CD14-positive monocyte (primary cell): ENCODE measurements around the gene ITGA3. TPM values are rescaled to one million over a fixed set of nuclear protein-coding genes. Genes with fewer than 3 reads are reported as not detected.

Experiments used
- DNase-seq, 3 donors: peaks; one replicate each; pipeline ENCODE4 v3.0.0-alpha.2; 2011 to 2022
- H2AFZ ChIP-seq: 2 replicates; pipeline ENCODE4 v1.6.0; 2012; ENCODE audit warnings: mild to moderate bottlenecking, low read depth, low read length, inconsistent platforms; ENCODE audit not compliant: insufficient read depth, poor library complexity, severe bottlenecking
- H3K27ac ChIP-seq, 2 donors: 1 replicate in 1 of 2; 2 replicates in 1 of 2; pipeline ENCODE4 v1.5.1; 2012 to 2013; ENCODE audit warnings: low read length in 2 of 2, control low read depth in 1 of 2, inconsistent platforms in 1 of 2, low read depth in 1 of 2, mild to moderate bottlenecking in 1 of 2
- H3K27me3 ChIP-seq, 2 donors: one replicate each; pipeline versions ENCODE4 v1.6.0 to v1.6.1; 2011 to 2013; ENCODE audit warnings: low read length in 2 of 2; ENCODE audit not compliant: control insufficient read depth in 2 of 2, insufficient read depth in 2 of 2
- H3K36me3 ChIP-seq, 2 donors: replicated peaks in 1 of 2; 1 replicate in 1 of 2; 2 replicates in 1 of 2; pipeline versions ENCODE4 v1.5.1 to v1.6.1; 2012 to 2013; ENCODE audit warnings: low read length in 2 of 2, control low read depth in 1 of 2, inconsistent platforms in 1 of 2, mild to moderate bottlenecking in 1 of 2; ENCODE audit not compliant: insufficient read depth in 2 of 2, control insufficient read depth in 1 of 2
- H3K4me1 ChIP-seq, 2 donors: 1 replicate in 1 of 2; 2 replicates in 1 of 2; pipeline versions ENCODE4 v1.5.1 to v1.6.1; 2012 to 2013; ENCODE audit warnings: low read length in 2 of 2, control low read depth in 1 of 2, inconsistent platforms in 1 of 2, mild to moderate bottlenecking in 1 of 2, moderate library complexity in 1 of 2; ENCODE audit not compliant: insufficient read depth in 2 of 2, control insufficient read depth in 1 of 2
- H3K4me2 ChIP-seq: replicated peaks from 2 replicates; pipeline ENCODE3; 2012; ENCODE audit warnings: low read length, moderate library complexity, mild to moderate bottlenecking; ENCODE audit not compliant: poor library complexity, severe bottlenecking; ENCODE audit errors: extremely low read depth
- H3K4me3 ChIP-seq, 3 experiments: fragments of 200-600 bp in 1 of 3; sonication (generic) in 1 of 3; replicated peaks in 1 of 3; 1 replicate in 2 of 3; 2 replicates in 1 of 3; pipeline ENCODE4 v1.5.1; 2011 to 2013; ENCODE audit warnings: low read length in 3 of 3, mild to moderate bottlenecking in 3 of 3, control low read depth in 2 of 3, low read depth in 2 of 3, inconsistent platforms in 1 of 3, moderate library complexity in 1 of 3
- H3K79me2 ChIP-seq: 2 replicates; pipeline ENCODE4 v1.6.0; 2012; ENCODE audit warnings: mild to moderate bottlenecking, control low read depth, inconsistent platforms, low read length, moderate library complexity; ENCODE audit not compliant: insufficient read depth
- H3K9ac ChIP-seq: 2 replicates; pipeline ENCODE4 v1.6.0; 2017; ENCODE audit warnings: low read length, mild to moderate bottlenecking; ENCODE audit not compliant: insufficient read depth, poor library complexity, severe bottlenecking
- H3K9me3 ChIP-seq, 2 donors: replicated peaks in 1 of 2; 1 replicate in 1 of 2; 2 replicates in 1 of 2; pipeline versions ENCODE4 v1.5.1 to v1.6.1; 2012 to 2013; ENCODE audit warnings: low read length in 2 of 2, control low read depth in 1 of 2; ENCODE audit not compliant: control insufficient read depth in 1 of 2, insufficient read depth in 1 of 2
- H4K20me1 ChIP-seq: 2 replicates; pipeline ENCODE4 v1.6.0; 2012; ENCODE audit warnings: mild to moderate bottlenecking, low read length, control low read depth, moderate library complexity; ENCODE audit not compliant: insufficient read depth
- H3K27ac Mint-ChIP-seq, 7 donors: one replicate each; pipeline ENCODE4 v1.8.0; 2020; ENCODE audit warnings: mild to moderate bottlenecking in 7 of 7, mixed read lengths in 7 of 7, moderate library complexity in 6 of 7, inconsistent platforms in 2 of 7
- H3K27me3 Mint-ChIP-seq, 3 donors: one replicate each; pipeline ENCODE4 v1.8.0; 2021 to 2022; ENCODE audit warnings: low read depth in 3 of 3, mild to moderate bottlenecking in 3 of 3, mixed read lengths in 3 of 3, moderate library complexity in 3 of 3, inconsistent platforms in 1 of 3
- H3K36me3 Mint-ChIP-seq, 2 donors: one replicate each; pipeline ENCODE4 v1.8.0; 2020; ENCODE audit warnings: mixed read lengths in 2 of 2, inconsistent platforms in 1 of 2, mild to moderate bottlenecking in 1 of 2
- H3K4me1 Mint-ChIP-seq: one replicate; pipeline ENCODE4 v1.8.0; 2020; ENCODE audit warnings: mild to moderate bottlenecking, mixed read lengths
- H3K4me3 Mint-ChIP-seq, 2 donors: one replicate each; pipeline ENCODE4 v1.8.0; 2020; ENCODE audit warnings: mild to moderate bottlenecking in 2 of 2, mixed read lengths in 2 of 2, moderate library complexity in 1 of 2
- H3K9me3 Mint-ChIP-seq, 7 donors: one replicate each; pipeline ENCODE4 v1.8.0; 2020 to 2022; ENCODE audit warnings: mixed read lengths in 7 of 7, mild to moderate bottlenecking in 6 of 7, moderate library complexity in 6 of 7, inconsistent platforms in 2 of 7
- WGBS: methylation state at CpG from one replicate; pipeline ENCODE4 v1.1.5; 2013; ENCODE audit warnings: missing lambda C conversion rate; ENCODE audit not compliant: insufficient coverage; 5-methylcytosine and 5-hydroxymethylcytosine counted together
- intact Hi-C, 2 donors: fragments of 100-400 bp; cut with micrococcal nuclease; formaldehyde crosslinking; loops; one replicate each; pipeline versions ENCODE4 v1.15.0 to v1.15.1; 2023
- polyA plus RNA-seq, 3 donors: library from polyadenylated mRNA; depleted of rRNA in 1 of 3; unstranded in 2 of 3; stranded (reverse) in 1 of 3; fragments of 300-500 nt in 2 of 3; fragments of >200 nt in 1 of 3; fragmentation: Illumina TruSeq in 2 of 3; gene quantifications; 1 replicate in 2 of 3; 2 replicates in 1 of 3; pipeline ENCODE4 v1.2.3, GENCODE V29; 2012 to 2021
- TF ChIP-seq, protein P1 (sequence below): fragments of 200-600 bp; IDR thresholded peaks from one replicate; pipeline ENCODE4 v1.8.0; 2022; ENCODE audit warnings: antibody characterized with exemption, mild to moderate bottlenecking

The ITGA3 gene
- polyA plus RNA-seq, 3 donors, result 0.31 to 0.36 TPM; not detected in 1

DNA sequence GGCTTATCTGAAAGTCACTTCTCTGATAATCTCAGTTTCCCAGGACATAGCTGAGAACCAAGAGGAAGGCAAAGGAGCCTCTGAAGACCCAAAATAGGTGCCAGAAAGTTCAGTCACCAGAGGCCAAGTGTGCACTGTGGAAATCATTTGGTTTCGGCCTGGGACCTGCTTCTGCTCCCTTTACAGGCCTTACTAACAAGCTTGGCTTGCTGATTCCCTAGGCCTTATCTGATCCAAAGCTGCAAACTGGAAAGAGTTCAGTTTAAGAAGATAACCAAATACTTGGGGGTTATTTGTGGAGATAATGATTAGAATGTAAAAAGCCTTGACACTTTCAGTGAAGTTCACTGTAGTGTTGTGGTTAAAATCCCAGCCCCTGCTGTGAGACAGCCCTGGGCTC is 17.0 kb downstream of the ITGA3 start:
- H3K9me3 Mint-ChIP-seq, result peaks cover 2 to 12% (median 8%) of the 10 kb centered on the region in 7 donors
- H3K4me2 ChIP-seq, result no peak overlapping the region
- H3K4me3 Mint-ChIP-seq, result no peak overlapping the region
- DNase-seq, result no peak
- no peaks in the 10 kb centered on the region for H3K4me1 ChIP-seq
- H3K27me3 ChIP-seq, result no peaks in the 10 kb centered on the region
- no peaks in the 10 kb centered on the region for H3K36me3 Mint-ChIP-seq
- WGBS, result 90% methylated on average over 1 of the region's 1 CpG
- no peaks in the 10 kb centered on the region for H3K4me1 Mint-ChIP-seq
- peaks cover 4 to 7% (median 6%) of the 10 kb centered on the region in 3 donors for H3K27me3 Mint-ChIP-seq
- TF ChIP-seq, protein P1, sequence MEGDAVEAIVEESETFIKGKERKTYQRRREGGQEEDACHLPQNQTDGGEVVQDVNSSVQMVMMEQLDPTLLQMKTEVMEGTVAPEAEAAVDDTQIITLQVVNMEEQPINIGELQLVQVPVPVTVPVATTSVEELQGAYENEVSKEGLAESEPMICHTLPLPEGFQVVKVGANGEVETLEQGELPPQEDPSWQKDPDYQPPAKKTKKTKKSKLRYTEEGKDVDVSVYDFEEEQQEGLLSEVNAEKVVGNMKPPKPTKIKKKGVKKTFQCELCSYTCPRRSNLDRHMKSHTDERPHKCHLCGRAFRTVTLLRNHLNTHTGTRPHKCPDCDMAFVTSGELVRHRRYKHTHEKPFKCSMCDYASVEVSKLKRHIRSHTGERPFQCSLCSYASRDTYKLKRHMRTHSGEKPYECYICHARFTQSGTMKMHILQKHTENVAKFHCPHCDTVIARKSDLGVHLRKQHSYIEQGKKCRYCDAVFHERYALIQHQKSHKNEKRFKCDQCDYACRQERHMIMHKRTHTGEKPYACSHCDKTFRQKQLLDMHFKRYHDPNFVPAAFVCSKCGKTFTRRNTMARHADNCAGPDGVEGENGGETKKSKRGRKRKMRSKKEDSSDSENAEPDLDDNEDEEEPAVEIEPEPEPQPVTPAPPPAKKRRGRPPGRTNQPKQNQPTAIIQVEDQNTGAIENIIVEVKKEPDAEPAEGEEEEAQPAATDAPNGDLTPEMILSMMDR, result no peak
- intact Hi-C loops, result no loop called here
- no peak overlapping the region for H3K27ac Mint-ChIP-seq
- H3K9ac ChIP-seq, result no peak overlapping the region
- H3K36me3 ChIP-seq, result no peaks in the 10 kb centered on the region
- H3K79me2 ChIP-seq, result no peaks in the 10 kb centered on the region
- no peaks in the 10 kb centered on the region for H4K20me1 ChIP-seq
- H2AFZ ChIP-seq, result no peak overlapping the region
- no peak overlapping the region for H3K4me3 ChIP-seq
- H3K27ac ChIP-seq, result no peak overlapping the region
- peaks cover 0 to 9% of the 10 kb centered on the region in 2 donors for H3K9me3 ChIP-seq

DNA sequence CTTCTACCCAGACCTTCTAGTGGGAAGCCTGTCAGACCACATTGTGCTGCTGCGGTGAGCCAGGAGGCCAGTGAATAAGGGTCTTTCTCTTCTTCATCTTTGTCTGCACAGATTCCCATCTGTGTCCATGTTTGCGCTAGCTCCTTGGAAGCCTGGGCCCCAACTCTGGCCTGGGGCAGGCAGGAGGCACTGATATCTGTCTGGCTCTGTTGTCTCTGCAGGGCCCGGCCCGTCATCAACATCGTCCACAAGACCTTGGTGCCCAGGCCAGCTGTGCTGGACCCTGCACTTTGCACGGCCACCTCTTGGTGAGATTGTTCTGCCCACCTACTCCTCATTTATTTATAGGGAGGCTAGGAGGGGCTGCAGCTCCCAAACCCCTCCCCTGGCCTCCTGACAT is 18.3 kb downstream of the ITGA3 start:
- Mint-ChIP-seq H3K4me3 (no peak overlapping the region), H3K36me3 (no peaks in the 10 kb centered on the region), H3K4me1 (no peaks in the 10 kb centered on the region), H3K9me3 (peaks cover 2 to 12% (median 8%) of the 10 kb centered on the region in 7 donors), H3K27me3 (peaks cover 4 to 7% (median 6%) of the 10 kb centered on the region in 3 donors), H3K27ac (no peak overlapping the region)
- H3K36me3 ChIP-seq, result no peaks in the 10 kb centered on the region
- H3K79me2 ChIP-seq, result no peaks in the 10 kb centered on the region
- intact Hi-C loops, result no loop called here
- no peaks in the 10 kb centered on the region for H4K20me1 ChIP-seq
- H3K9me3 ChIP-seq, result peaks cover 0 to 9% of the 10 kb centered on the region in 2 donors
- no peak for DNase-seq
- H3K27ac ChIP-seq, result no peak overlapping the region
- H3K4me2 ChIP-seq, result no peak overlapping the region
- H2AFZ ChIP-seq, result no peak overlapping the region
- H3K27me3 ChIP-seq, result no peaks in the 10 kb centered on the region
- 100% methylated on average over 2 of the region's 6 CpGs for WGBS
- TF ChIP-seq, protein P1, result no peak
- no peak overlapping the region for H3K4me3 ChIP-seq
- no peak overlapping the region for H3K9ac ChIP-seq
- H3K4me1 ChIP-seq, result no peaks in the 10 kb centered on the region
